ENCODE measurements around the gene TLE1. TPM values are rescaled to one million over a fixed set of nuclear protein-coding genes. Genes with fewer than 3 reads are reported as not detected.
"Not testable (repeated sequence)": the region's sequence is repeated elsewhere in the genome, so short reads cannot be mapped to it uniquely, and the experiment has no call there.

TLE1 gene
- total RNA-seq, 1 donor from 2014 or later, result 16.3 TPM

GRCh38 chr9:81693671-81694378, 4.5 kb upstream of the TLE1 start:
- Mint-ChIP-seq H3K27ac (no peak overlapping the region), H3K36me3 (ENCODE audit: low read depth) (peaks cover 4% of the 10 kb centered on the region), H3K4me3 (no peak overlapping the region), H3K27me3 (no peaks in the 10 kb centered on the region), H3K9me3 (no peaks in the 10 kb centered on the region), H3K4me1 (peaks cover 26% of the 10 kb centered on the region)
- no peak for TF ChIP-seq CTCF (IDR thresholded peaks at IDR 0.05)
- no peak for DNase-seq
- intact Hi-C loops (cut with micrococcal nuclease), result no loop called here
- ChIA-PET CTCF (no interaction called here), POLR2A (interaction anchor here (0.7 kb wide), 1 partner anchor 38 kb away, joined by 4 read pairs; no protein-coding TSS in a partner anchor)
- ATAC-seq (ENCODE audit: low read depth), result no peak

- Mint-ChIP-seq H3K4me1 (peaks cover 17% of the 10 kb centered on the region), H3K36me3 (ENCODE audit: low read depth) (peaks cover 6% of the 10 kb centered on the region), H3K27ac (peak overlapping the region; percentile 86), H3K4me3 (peak overlapping the region; percentile 96), H3K9me3 (no peaks in the 10 kb centered on the region), H3K27me3 (no peaks in the 10 kb centered on the region)
- intact Hi-C loops (cut with micrococcal nuclease), result loop anchor here (1.0 kb wide), 1 partner anchor 438 kb away; no protein-coding TSS in a partner anchor
- CTCF ChIA-PET, result interaction anchor here (9.3 kb wide), 1 partner anchor 168 kb away, joined by 128 read pairs; no protein-coding TSS in a partner anchor
- TF ChIP-seq CTCF (IDR thresholded peaks at IDR 0.05), result no peak
- POLR2A ChIA-PET, result interaction anchor here (0.9 to 2.7 kb wide), 4 partner anchors 35 to 438 kb away, joined by 3 to 22 read pairs (median 8); no protein-coding TSS in a partner anchor
- no peak for DNase-seq
- ATAC-seq (ENCODE audit: low read depth), result no peak
Observed at GRCh38 chr9:81690251-81690851, 1.0 kb upstream of the TLE1 start.

- Mint-ChIP-seq H3K4me3 (peak overlapping the region; percentile 96), H3K27ac (peak overlapping the region; percentile 89), H3K4me1 (peaks cover 17% of the 10 kb centered on the region)
- H3K27me3 Mint-ChIP-seq; ATAC-seq (ENCODE audit: low read depth); H3K9me3 Mint-ChIP-seq; DNase-seq; H3K36me3 Mint-ChIP-seq (ENCODE audit: low read depth): not testable (repeated sequence)
- intact Hi-C loops (cut with micrococcal nuclease), result loop anchor here (1.0 to 5.0 kb wide), 5 partner anchors 33 to 1876 kb away; no protein-coding TSS in a partner anchor
- ChIA-PET CTCF (interaction anchor here (0.9 to 9.3 kb wide), 2 partner anchors 91 to 166 kb away, joined by 3 to 128 read pairs; no protein-coding TSS in a partner anchor), POLR2A (interaction anchor here (0.6 to 2.7 kb wide), 8 partner anchors 8 to 296 kb away, joined by 3 to 22 read pairs (median 6); no protein-coding TSS in a partner anchor)
Observed at GRCh38 chr9:81689093-81689342, 329 bp downstream of the TLE1 start.

- H3K4me3 Mint-ChIP-seq, result peak overlapping the region; percentile 96
- H3K4me1 Mint-ChIP-seq, result peaks cover 13% of the 10 kb centered on the region
- intact Hi-C loops (cut with micrococcal nuclease), result loop anchor here (1.0 to 5.0 kb wide), 5 partner anchors 32 to 1876 kb away; no protein-coding TSS in a partner anchor
- ChIA-PET CTCF (interaction anchor here (0.9 to 9.3 kb wide), 2 partner anchors 90 to 166 kb away, joined by 3 to 128 read pairs; no protein-coding TSS in a partner anchor), POLR2A (interaction anchor here (1.0 to 2.7 kb wide), 5 partner anchors 15 to 165 kb away, joined by 7 to 22 read pairs (median 8); no protein-coding TSS in a partner anchor)
- H3K27ac Mint-ChIP-seq, result peak overlapping the region; percentile 89
- H3K27me3 Mint-ChIP-seq; H3K36me3 Mint-ChIP-seq (ENCODE audit: low read depth); H3K9me3 Mint-ChIP-seq: not testable (repeated sequence)
- ATAC-seq (ENCODE audit: low read depth), result peak; percentile 16
- peak; percentile 60 for DNase-seq
Observed at GRCh38 chr9:81688262-81689092, 870 bp downstream of the TLE1 start.

- H3K4me1 Mint-ChIP-seq, result peaks cover 10% of the 10 kb centered on the region
- ATAC-seq (ENCODE audit: low read depth) (no peak), DNase-seq (peak; percentile 40)
- no peaks in the 10 kb centered on the region for H3K27me3 Mint-ChIP-seq
- TF ChIP-seq CTCF (IDR thresholded peaks at IDR 0.05), result no peak
- peak overlapping the region; percentile 78 for H3K27ac Mint-ChIP-seq
- ChIA-PET CTCF (interaction anchor here (0.7 to 9.3 kb wide), 6 partner anchors 15 to 457 kb away, joined by 3 to 128 read pairs (median 8); no protein-coding TSS in a partner anchor), POLR2A (interaction anchor here (1.0 to 2.7 kb wide), 2 partner anchors 14 to 33 kb away, joined by 7 to 22 read pairs; no protein-coding TSS in a partner anchor)
- no peaks in the 10 kb centered on the region for H3K9me3 Mint-ChIP-seq
- H3K4me3 Mint-ChIP-seq, result no peak overlapping the region
- intact Hi-C loops (cut with micrococcal nuclease), result loop anchor here (1.0 to 5.0 kb wide), 10 partner anchors 10 to 1875 kb away; no protein-coding TSS in a partner anchor
- H3K36me3 Mint-ChIP-seq (ENCODE audit: low read depth), result peaks cover 9% of the 10 kb centered on the region
Observed at GRCh38 chr9:81687521-81688261, 1.7 kb downstream of the TLE1 start.

Measured in activated B cell treated with CpG ODN at 0.5 μM for 24 hours (primary cell).